ENCODE results near the gene FRMD5.
A peak's percentile ranks its signal among the peaks of the same experiment; 100 is the strongest.
"Not testable (repeated sequence)": the region's sequence is repeated elsewhere in the genome, so short reads cannot be mapped to it uniquely, and the experiment has no call there.

The FRMD5 gene

DNA sequence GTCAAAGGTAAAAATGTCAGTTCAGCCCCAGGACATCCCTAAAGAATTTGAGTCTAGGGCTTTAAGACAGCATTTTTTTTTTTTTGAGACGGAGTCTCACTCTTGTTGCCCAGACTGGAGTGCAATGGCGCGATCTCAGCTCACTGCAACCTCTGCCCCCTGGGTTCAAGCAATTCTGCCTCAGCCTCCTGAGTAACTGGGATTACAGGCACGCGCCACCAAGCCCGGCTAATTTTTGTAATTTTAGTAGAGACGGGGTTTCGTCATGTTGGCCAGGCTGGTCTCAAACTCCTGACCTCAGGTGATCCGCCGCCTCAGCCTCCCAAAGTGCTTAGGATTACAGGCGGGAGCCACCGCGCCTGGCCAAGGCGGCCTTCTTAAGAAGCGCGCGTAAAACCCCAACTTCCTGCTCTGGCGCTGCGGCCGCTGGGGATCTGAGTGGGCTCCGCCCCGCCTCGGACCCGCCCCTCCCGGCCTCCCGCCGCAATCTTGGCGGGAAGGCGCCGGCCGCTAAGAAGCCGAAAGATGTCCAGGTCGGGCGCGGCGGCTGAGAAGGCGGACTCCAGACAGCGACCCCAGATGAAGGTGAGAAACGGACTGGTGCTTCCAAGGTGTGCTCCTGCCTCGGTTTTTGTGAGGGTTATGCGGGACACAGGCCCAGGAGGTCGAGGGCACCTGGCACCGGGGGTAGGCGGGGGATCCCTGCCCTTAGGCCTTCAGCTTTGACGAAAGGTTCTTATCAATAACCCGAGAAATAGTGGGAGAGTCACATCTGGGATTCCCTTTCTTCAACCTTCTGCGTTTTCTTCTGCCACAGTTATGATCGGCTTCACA, 368.3 kb downstream of the FRMD5 start, which contains the start of gene WDR76:
Gene WDR76, plus strand, starts transcription at position 495 of the 834 bp plus-strand sequence. Its CDS starts 31 bp downstream, at position 526.
- DNase-seq = peak; percentile 32 to 40

- no peak for DNase-seq
These were observed 369.0 kb downstream of the FRMD5 start for GRCh38 chr15:43826029-43826507.

- not testable (repeated sequence) for DNase-seq
These were observed 369.8 kb downstream of the FRMD5 start for GRCh38 chr15:43825305-43825704.

- peak; percentile 69 to 97 for DNase-seq
These were observed 370.5 kb downstream of the FRMD5 start, which contains the start of gene MFAP1 for GRCh38 chr15:43824302-43825246. MFAP1 (minus strand) TSS chr15:43824690; CDS start chr15:43824569, 121 bp downstream.

DNA sequence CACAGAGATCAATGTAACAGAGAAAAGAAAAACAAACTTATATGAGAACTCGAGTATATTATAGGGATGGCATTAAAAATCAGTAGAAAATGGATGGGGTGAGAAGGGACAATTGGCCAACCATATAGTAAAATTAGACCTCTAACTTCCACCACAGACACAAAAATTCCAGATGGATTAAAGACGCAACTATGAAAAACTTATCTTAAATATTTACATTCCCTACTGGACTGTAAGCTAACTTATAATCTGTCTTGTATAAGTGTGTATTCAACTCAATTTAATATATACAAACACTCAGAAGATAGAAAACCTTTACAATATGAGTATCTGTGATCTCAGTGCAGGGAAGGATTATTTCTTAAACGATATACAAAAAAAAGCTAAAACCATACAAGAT, 373.6 kb downstream of the FRMD5 start:
- DNase-seq = no peak

Data from bone marrow (tissue), 2 donors.